Measurements from ENCODE around the gene VEGFB. TPM values are rescaled to one million over a fixed set of nuclear protein-coding genes. Genes with fewer than 3 reads are reported as not detected.
A peak's percentile ranks its signal among the peaks of the same experiment; 100 is the strongest.

Gene VEGFB
- total RNA-seq, 1 donor from 2014 or later = 172 TPM

DNA sequence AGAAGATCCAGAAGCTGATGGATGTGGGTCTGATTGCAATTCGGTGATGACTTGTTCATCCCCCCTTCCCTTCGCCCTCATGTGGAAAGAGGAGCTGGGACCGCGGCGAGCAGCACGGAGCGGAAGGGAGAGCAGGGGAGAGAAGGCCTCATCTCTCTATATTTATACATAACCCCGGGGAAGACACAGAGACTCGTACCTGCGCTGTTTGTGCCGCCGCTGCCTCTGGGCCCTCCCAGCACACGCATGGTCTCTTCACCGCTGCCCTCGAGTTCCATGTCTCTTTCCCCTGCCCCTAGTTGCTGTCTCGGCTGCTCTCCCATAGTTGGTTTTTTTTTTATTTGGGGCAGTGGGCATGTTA, 30.3 kb upstream of the VEGFB start:
- no peak for DNase-seq
- no peak overlapping the region for H3K4me3 ChIP-seq
- H3K4me1 ChIP-seq = peaks cover 47% of the 10 kb centered on the region
- no peak overlapping the region for H3K27ac ChIP-seq
- intact Hi-C loops (cut with DNase I) = loop anchor here (5.0 kb wide), 1 partner anchor 98 kb away; the partner anchor contains the start of gene CATSPERZ
- H3K27me3 ChIP-seq = no peaks in the 10 kb centered on the region
- H3K9me3 ChIP-seq = no peaks in the 10 kb centered on the region
- H3K36me3 ChIP-seq = peaks cover 53% of the 10 kb centered on the region
- ATAC-seq = no peak
- TF ChIP-seq CTCF (IDR thresholded peaks at IDR 0.05) = no peak

DNA sequence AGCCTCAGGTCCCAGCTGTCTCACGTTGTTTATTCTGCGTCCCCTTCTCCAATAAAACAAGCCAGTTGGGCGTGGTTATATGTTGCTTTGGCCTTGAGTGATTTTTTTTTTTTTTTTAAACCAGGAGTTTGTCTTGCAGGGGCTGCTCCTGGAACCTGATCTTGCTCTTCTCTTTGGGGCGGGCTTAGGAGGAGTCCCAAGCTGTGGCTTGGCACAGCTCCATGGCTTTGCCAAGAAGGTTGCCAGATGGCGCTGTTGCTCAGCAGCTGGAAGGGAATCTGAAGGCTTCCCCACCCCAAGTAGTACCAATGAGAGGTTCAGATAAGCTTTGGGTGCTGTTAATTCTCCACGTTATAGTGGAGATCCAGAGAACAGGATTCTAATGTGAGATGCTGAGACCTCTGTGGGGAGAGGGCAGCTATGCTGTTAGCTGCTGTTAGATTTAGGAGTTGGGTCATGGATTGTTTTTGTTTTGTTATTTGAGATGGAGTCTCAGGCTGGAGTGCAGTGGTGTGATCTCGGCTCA, 29.9 kb upstream of the VEGFB start:
- Histone ChIP-seq H3K4me3 (no peak overlapping the region), H3K27me3 (no peaks in the 10 kb centered on the region), H3K36me3 (peaks cover 48% of the 10 kb centered on the region), H3K4me1 (peaks cover 47% of the 10 kb centered on the region), H3K27ac (no peak overlapping the region), H3K9me3 (no peaks in the 10 kb centered on the region)
- peak; percentile 76 for ATAC-seq
- peak; percentile 76 for TF ChIP-seq CTCF (IDR thresholded peaks at IDR 0.05)
- intact Hi-C loops (cut with DNase I) = loop anchor here (5.0 kb wide), 1 partner anchor 98 kb away; the partner anchor contains the start of gene CATSPERZ
- DNase-seq = peak; percentile 90

DNA sequence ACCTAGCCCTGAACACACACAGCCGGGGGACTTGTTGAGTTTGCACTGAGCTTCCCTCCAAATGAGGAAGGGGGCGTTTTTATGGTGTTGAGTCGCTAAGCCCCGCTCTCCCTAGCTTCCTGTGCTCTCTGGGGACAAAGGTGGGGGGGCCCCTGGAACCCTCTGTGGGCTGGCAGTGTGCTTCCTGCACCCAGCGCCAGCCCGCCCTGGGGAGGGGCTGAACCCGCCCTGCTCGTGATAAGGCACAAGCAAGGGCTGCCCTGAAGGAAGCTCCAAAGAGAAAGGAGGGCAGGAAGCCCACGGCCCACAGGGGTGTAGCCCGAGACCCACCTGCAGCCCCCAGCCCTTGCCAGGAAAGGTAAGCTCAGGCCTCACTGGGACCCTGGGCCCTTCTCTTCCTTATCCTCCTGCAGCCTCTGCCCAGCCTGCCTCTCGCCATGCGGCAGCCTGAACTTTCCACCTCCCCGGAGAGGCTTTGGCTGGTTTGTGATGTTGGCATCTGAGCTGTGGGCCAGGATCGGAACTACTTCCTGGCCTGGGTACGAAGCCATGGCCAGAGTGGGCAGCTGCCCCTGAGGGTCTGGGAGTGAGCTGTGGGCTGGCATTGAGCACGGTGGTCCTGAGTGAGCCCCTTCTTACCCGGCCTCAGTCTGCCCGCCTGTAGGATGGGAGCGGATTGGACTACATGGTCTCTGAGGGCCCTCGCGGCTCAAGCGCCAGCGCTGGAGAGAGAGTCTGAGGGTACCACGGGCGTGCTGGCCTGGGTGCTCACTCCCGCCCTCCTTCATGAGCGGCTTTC, 27.7 kb upstream of the VEGFB start, which contains the start of gene FERMT3:
Gene FERMT3, plus strand, starts transcription at position 265 of the 799 bp plus-strand sequence. CDS start 644 bp downstream, outside the sequence.
- peak; percentile 88 for DNase-seq
- H3K27me3 ChIP-seq = no peaks in the 10 kb centered on the region
- no peak for TF ChIP-seq CTCF (IDR thresholded peaks at IDR 0.05)
- peaks cover 47% of the 10 kb centered on the region for H3K4me1 ChIP-seq
- peak; percentile 69 for ATAC-seq
- H3K27ac ChIP-seq = peak within 1 kb of the TSS; percentile 88
- intact Hi-C loops (cut with DNase I) = no loop called here
- H3K9me3 ChIP-seq = no peaks in the 10 kb centered on the region
- H3K4me3 ChIP-seq = peak within 1 kb of the TSS; percentile 54
- peaks cover 28% of the 10 kb centered on the region for H3K36me3 ChIP-seq

DNA sequence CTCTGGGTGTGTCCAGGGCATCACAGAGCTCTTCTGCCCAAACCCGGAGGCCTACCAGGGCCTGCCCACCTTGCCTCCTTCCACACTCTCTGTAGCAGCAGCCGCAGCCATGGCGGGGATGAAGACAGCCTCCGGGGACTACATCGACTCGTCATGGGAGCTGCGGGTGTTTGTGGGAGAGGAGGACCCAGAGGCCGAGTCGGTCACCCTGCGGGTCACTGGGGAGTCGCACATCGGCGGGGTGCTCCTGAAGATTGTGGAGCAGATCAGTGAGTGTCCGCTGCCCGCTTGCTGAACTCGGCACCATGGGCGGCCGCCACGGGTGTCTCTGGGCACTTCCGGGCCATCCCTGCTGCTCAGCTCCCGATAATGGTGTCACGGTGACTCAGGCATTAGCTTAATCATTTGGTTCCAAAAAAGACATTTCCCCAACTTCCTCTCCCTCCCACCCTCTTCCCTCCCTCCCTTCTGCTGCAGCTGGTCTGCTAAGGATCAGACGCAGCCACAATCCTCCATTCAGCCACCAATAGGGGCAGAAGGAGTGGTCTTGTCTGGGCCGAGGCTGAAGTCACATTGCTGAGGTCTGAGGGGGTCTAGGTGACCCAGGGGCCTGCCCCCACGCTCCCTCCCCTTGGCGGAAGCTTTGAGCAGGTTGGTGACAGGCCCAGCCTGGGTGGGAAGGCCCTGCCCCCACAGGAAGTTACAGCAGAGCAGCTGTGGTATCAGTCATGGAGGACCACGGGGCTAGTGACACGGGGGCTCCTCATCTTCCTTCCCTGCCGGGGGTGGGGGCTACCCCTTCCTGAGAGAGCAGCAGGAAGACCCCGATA, 26.9 kb upstream of the VEGFB start:
- peak overlapping the region; percentile 88 for H3K27ac ChIP-seq
- H3K4me1 ChIP-seq = peaks cover 47% of the 10 kb centered on the region
- ATAC-seq (peak; percentile 60), DNase-seq (peak; percentile 83)
- peak overlapping the region; percentile 54 for H3K4me3 ChIP-seq
- H3K9me3 ChIP-seq = no peaks in the 10 kb centered on the region
- intact Hi-C loops (cut with DNase I) = no loop called here
- H3K36me3 ChIP-seq = peaks cover 25% of the 10 kb centered on the region
- TF ChIP-seq CTCF (IDR thresholded peaks at IDR 0.05) = no peak
- H3K27me3 ChIP-seq = no peaks in the 10 kb centered on the region

GRCh38 chr11:64208086-64208795, 26.1 kb upstream of the VEGFB start:
- no peak for ATAC-seq
- Histone ChIP-seq H3K27ac (peak overlapping the region; percentile 88), H3K9me3 (no peaks in the 10 kb centered on the region), H3K4me3 (peak overlapping the region; percentile 54), H3K4me1 (peaks cover 47% of the 10 kb centered on the region), H3K36me3 (peaks cover 17% of the 10 kb centered on the region), H3K27me3 (no peaks in the 10 kb centered on the region)
- TF ChIP-seq CTCF (IDR thresholded peaks at IDR 0.05) = no peak
- intact Hi-C loops (cut with DNase I) = no loop called here
- no peak for DNase-seq
